ENCODE measurements around the gene NIM1K.

- TF ChIP-seq CTCF (IDR thresholded peaks at IDR 0.05): no peak
- TF ChIP-seq POLR2A (IDR thresholded peaks at IDR 0.05): no peak
Observed at GRCh38 chr5:43309122-43309521, 117.1 kb downstream of the NIM1K start.

Measured in testis (tissue), 2 donors.